ENCODE data around the gene ANKRD11.

The ANKRD11 gene

DNA sequence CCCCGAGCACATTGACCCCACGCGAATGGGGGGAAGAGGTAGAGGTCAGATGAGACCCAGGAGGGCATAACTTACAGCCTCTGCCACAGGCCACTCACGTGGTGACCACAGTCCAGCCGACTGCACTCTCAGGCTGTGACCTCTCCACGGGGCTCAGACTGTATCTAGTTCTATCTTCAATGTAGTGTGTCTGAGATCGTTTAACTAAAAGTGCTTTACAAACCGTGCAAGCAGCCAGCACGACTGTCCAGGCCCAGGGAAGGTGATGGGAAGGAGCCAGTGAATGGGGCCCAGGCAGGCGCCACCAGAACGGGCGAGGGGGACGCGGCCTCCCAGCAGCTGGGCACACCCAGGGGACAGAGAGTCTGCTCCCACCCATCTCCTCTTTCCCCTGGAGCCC, 108.6 kb downstream of the ANKRD11 start:
- no peak for TF ChIP-seq POLR2A (IDR thresholded peaks at IDR 0.05; ENCODE audit: low read length)
- no peak for TF ChIP-seq GATA1 (IDR thresholded peaks at IDR 0.05; ENCODE audit: low read depth, low read length)
- DNase-seq: no peak

GRCh38 chr16:89380681-89381080, 109.7 kb downstream of the ANKRD11 start:
- no peak for DNase-seq
- TF ChIP-seq GATA1 (IDR thresholded peaks at IDR 0.05; ENCODE audit: low read depth, low read length) (no peak), POLR2A (IDR thresholded peaks at IDR 0.05; ENCODE audit: low read length) (no peak)

DNA sequence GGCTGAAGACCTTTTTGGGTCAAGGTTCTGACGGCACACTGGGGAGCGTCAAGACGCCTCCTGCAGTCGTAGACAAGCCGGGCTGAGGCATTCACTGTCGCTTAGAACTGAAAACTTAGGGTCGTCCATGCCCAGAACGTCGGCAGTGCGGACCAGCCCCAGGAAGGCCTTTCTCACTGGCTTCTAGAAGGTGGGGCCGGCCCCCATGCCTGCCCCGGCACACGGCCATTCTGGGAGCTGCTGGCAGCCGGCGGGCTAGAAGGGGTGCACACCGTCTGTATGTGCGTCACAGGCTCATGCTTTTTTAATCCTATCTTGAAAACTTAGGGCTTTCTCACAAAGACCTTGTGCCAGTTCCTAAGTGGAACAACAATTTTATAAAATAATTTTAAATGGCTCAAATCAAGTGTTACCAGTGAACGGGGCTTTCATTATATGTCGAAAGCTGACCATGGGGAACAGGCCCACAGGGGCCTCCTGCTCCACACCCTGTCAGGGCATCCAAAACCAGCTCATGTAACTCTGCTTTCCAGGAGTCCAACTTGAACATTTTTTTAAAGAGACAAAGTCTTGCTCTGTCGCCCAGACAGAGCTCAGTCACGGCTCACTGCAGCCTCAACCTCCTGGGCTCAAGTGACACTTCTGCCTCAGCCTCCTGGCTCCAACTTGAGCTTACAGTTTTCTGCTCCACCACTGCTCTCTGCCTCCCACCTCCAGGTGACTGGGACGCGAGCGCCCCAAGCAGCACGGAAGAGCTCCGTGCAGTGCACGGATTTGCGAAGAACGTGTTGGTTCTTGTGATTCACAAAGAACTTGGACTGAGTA, 111.2 kb downstream of the ANKRD11 start:
- no peak for TF ChIP-seq POLR2A (IDR thresholded peaks at IDR 0.05; ENCODE audit: low read length)
- no peak for TF ChIP-seq GATA1 (IDR thresholded peaks at IDR 0.05; ENCODE audit: low read depth, low read length)
- no peak for DNase-seq

- DNase-seq: no peak
- TF ChIP-seq POLR2A (IDR thresholded peaks at IDR 0.05; ENCODE audit: low read length) (no peak), GATA1 (IDR thresholded peaks at IDR 0.05; ENCODE audit: low read depth, low read length) (no peak)
Measured at GRCh38 chr16:89377453-89377848, 112.9 kb downstream of the ANKRD11 start.

DNA sequence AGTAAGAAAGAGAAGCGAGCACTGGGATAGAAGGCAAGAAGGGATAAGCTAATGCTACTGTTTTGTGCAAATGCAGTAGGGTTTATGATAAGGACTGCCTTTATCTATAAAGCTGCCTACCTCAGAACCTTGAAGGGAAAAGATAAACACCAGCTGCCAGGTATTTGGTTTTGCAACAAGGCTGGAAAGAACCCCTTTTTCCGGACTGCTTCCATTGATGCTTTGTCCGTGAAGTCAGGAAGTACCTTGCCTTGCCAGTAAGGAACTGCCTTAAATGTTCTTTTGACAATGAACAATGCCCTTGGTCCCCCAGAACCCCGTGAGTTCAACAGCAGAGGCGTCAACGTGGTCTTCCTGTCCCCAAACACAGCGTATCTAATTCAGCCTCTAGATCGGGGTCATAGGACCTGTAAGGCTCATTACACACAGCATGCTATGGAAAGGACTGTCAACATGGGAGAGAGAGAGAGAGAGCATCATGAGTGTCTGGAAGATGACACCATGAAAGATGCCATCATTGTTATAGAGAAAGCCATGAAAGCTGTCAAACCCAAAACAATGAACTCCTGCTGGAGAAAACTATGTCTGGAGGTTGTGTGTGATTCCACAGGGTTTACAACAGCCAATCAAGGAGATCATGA, 113.4 kb downstream of the ANKRD11 start:
- TF ChIP-seq GATA1 (IDR thresholded peaks at IDR 0.05; ENCODE audit: low read depth, low read length): no peak
- no peak for TF ChIP-seq POLR2A (IDR thresholded peaks at IDR 0.05; ENCODE audit: low read length)
- no peak for DNase-seq

DNA sequence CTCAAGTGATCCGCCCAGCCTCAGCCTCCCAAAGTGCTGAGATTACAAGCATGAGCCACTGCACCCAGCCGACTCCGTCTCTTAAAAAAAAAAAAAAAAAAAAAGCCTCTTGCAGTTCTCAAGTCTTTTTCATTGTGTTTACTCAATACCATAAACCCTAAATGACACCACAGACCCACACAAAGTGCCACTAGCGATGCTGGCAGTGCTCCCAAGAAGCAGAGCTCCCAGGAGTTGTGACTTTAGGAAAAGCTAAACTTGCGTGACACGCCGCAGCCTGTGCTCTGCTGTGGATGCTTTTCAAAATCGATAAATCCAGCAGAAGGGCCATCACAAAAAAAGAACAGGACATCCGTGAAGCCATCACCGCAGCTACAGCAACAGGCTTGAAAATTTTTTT, 114.7 kb downstream of the ANKRD11 start:
- TF ChIP-seq POLR2A (IDR thresholded peaks at IDR 0.05; ENCODE audit: low read length): no peak
- TF ChIP-seq GATA1 (IDR thresholded peaks at IDR 0.05; ENCODE audit: low read depth, low read length): no peak

DNA sequence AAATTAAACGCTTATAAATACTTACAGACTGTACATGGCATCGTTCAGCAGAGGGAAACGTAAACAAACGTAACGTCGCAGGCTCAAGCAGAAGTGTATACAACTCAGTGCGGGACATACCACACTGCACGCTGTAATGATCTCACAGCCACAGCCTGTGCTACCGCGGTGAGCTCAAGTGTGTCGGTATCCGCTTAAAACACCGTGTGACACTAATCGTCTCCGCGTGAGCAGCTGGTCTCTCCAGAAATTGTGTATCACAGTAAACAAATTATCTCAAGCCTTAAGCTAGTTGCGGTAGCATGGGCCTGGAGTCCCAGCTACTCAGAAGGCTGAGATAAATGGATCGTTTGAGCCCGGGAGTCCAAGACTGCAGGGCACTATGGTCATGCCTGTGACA, 115.3 kb downstream of the ANKRD11 start:
- TF ChIP-seq POLR2A (IDR thresholded peaks at IDR 0.05; ENCODE audit: low read length) (no peak), GATA1 (IDR thresholded peaks at IDR 0.05; ENCODE audit: low read depth, low read length) (no peak)
- no peak for DNase-seq

More for the DNA sequence above, 114.7 kb downstream of the ANKRD11 start:
- DNase-seq: no peak

DNA sequence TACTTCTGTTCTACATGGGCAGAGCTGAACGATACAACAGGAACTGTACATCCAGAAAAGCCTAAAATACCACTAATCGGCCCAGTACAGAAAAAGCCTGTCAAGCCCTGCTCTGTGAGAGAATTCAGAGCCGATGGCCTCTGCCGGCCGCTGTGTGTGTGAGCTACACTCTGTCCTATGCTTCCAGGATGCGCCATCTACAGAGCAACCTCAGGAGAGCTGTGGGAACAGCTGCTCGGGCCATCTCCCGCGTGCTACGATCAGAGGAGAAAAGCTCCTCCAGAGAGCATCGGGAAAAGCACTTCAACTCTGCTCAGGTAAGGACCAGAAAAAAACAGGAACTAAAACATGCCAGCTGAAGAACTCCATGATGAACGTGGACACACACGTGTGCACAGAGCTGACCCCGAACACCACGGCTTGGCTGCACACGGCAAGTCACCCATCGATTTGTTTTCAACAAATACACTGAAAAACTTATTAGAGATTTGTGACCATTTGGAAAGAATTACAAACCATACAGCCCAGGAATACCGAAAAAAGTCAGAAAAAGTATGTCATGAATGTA, 115.9 kb downstream of the ANKRD11 start:
- TF ChIP-seq POLR2A (IDR thresholded peaks at IDR 0.05; ENCODE audit: low read length): no peak
- TF ChIP-seq GATA1 (IDR thresholded peaks at IDR 0.05; ENCODE audit: low read depth, low read length): no peak
- DNase-seq: no peak

- no peak for TF ChIP-seq GATA1 (IDR thresholded peaks at IDR 0.05; ENCODE audit: low read depth, low read length)
- TF ChIP-seq POLR2A (IDR thresholded peaks at IDR 0.05; ENCODE audit: low read length): no peak
- DNase-seq: no peak
Measured at GRCh38 chr16:89373355-89374110, 116.8 kb downstream of the ANKRD11 start.

- TF ChIP-seq POLR2A (IDR thresholded peaks at IDR 0.05; ENCODE audit: low read length): no peak
- TF ChIP-seq GATA1 (IDR thresholded peaks at IDR 0.05; ENCODE audit: low read depth, low read length): no peak
- no peak for DNase-seq
Measured at GRCh38 chr16:89371968-89372634, 118.3 kb downstream of the ANKRD11 start.

GRCh38 chr16:89371386-89371785, 119.0 kb downstream of the ANKRD11 start:
- no peak for TF ChIP-seq POLR2A (IDR thresholded peaks at IDR 0.05; ENCODE audit: low read length)
- no peak for TF ChIP-seq GATA1 (IDR thresholded peaks at IDR 0.05; ENCODE audit: low read depth, low read length)
- DNase-seq: no peak

DNA sequence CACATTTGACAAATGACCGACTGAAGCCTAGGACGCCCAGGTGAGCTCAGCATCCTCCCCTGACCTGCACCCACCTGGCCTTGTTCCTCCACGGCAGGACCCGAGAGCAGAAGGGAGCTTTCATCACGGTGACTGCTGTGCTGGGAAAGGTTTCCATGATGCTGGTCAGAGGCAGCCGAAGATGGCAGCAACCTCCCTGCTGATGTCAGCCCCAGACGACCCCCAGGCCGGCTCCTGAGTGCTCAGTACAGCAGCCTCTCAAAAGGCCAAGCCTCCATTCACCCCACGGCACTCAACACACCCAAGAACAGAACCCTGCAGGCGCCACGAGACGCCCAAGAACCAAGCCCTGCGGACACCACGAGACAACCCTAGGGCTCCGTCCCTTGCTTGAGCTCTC, 119.8 kb downstream of the ANKRD11 start:
- TF ChIP-seq POLR2A (IDR thresholded peaks at IDR 0.05; ENCODE audit: low read length): no peak
- no peak for TF ChIP-seq GATA1 (IDR thresholded peaks at IDR 0.05; ENCODE audit: low read depth, low read length)
- DNase-seq: no peak

DNA sequence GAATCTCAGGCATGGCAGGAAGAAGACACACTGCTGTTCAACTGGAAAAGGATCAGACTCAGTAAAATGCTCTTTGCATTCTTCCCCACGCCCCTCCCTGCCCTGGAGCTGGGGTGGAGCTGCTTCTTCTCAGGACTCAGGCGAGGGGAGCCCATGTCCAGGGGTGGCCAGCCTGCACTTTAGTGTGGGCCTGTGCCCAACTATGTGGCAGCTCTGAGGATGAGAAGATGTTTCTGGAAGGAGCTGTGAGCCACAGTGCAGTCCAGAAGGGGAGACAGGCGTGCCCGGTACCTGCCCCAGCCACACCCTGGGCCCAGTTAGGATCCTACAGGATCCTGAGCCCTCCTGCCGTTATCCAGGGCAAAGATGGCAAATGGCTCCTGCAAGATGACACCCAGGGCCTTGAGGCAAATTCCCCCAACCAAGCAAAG, 120.3 kb downstream of the ANKRD11 start:
- no peak for DNase-seq
- TF ChIP-seq POLR2A (IDR thresholded peaks at IDR 0.05; ENCODE audit: low read length): no peak
- TF ChIP-seq GATA1 (IDR thresholded peaks at IDR 0.05; ENCODE audit: low read depth, low read length): no peak
